Neural cell (in vitro differentiated cells): ENCODE results near the gene GAL3ST3. TPM values are rescaled to one million over a fixed set of nuclear protein-coding genes. Genes with fewer than 3 reads are reported as not detected.

Experiments used
- H2AFZ ChIP-seq: fragments of 200-600, 300-800 bp; sonication (generic), shearing (Covaris generic); 2 replicates; pipeline ENCODE4 v1.6.0; 2014; ENCODE audit warnings: low read depth, mild to moderate bottlenecking, antibody characterized with exemption, low read length, moderate library complexity
- H3F3A ChIP-seq: fragments of 200-600 bp; shearing (Covaris generic); 2 replicates; pipeline ENCODE4 v1.6.1; 2016; ENCODE audit warnings: mild to moderate bottlenecking, moderate library complexity, mixed read lengths, antibody characterized with exemption, low read length; ENCODE audit not compliant: insufficient read depth, poor library complexity, severe bottlenecking
- H3K27ac ChIP-seq: fragments of 200-600, 300-800 bp; sonication (generic), shearing (Covaris generic); 2 replicates; pipeline ENCODE4 v1.5.1; 2014; ENCODE audit warnings: mild to moderate bottlenecking, low read length, moderate library complexity
- H3K27me3 ChIP-seq: fragments of 300-800, 200-600 bp; sonication (generic), shearing (Covaris generic); 2 replicates; pipeline ENCODE4 v1.6.0; 2014; ENCODE audit warnings: mild to moderate bottlenecking, low read depth, low read length, moderate library complexity; ENCODE audit not compliant: insufficient read depth
- H3K36me3 ChIP-seq: fragments of 300-800, 200-600 bp; sonication (generic), shearing (Covaris generic); 2 replicates; pipeline ENCODE4 v1.5.1; 2014; ENCODE audit warnings: mild to moderate bottlenecking, antibody characterized with exemption, low read length, moderate library complexity; ENCODE audit not compliant: insufficient read depth
- H3K4me2 ChIP-seq: fragments of 300-800, 200-600 bp; sonication (generic), shearing (Covaris generic); 2 replicates; pipeline ENCODE4 v1.6.0; 2014; ENCODE audit warnings: mild to moderate bottlenecking, low read length
- H3K4me3 ChIP-seq: fragments of 300-800, 200-600 bp; sonication (generic), shearing (Covaris generic); 2 replicates; pipeline ENCODE4 v1.5.1; 2014; ENCODE audit warnings: mild to moderate bottlenecking, low read length, moderate library complexity
- H3K79me2 ChIP-seq: fragments of 200-600 bp; shearing (Covaris generic); replicated peaks from 2 replicates; pipeline ENCODE4 v1.6.0; 2014; ENCODE audit warnings: mild to moderate bottlenecking, low read length, moderate library complexity; ENCODE audit not compliant: insufficient read depth
- H3K9ac ChIP-seq: fragments of 300-800, 200-600 bp; sonication (generic), shearing (Covaris generic); 2 replicates; pipeline ENCODE4 v1.6.1; 2016; ENCODE audit warnings: mild to moderate bottlenecking, low read length, mixed read lengths
- H3K9me2 ChIP-seq: fragments of 200-600 bp; shearing (Covaris generic); 2 replicates; pipeline ENCODE4 v1.6.1; 2016; ENCODE audit warnings: mild to moderate bottlenecking, low read length, mixed read lengths; ENCODE audit not compliant: insufficient read depth
- H3K9me3 ChIP-seq: fragments of 200-600, 300-800 bp; sonication (generic), shearing (Covaris generic); 2 replicates; pipeline ENCODE4 v1.6.1; 2016; ENCODE audit warnings: mild to moderate bottlenecking, mixed run types, low read length, moderate library complexity, mixed read lengths
- H4K20me1 ChIP-seq: fragments of 200-600 bp; shearing (Covaris generic); 2 replicates; pipeline ENCODE4 v1.6.1; 2016; ENCODE audit warnings: mild to moderate bottlenecking, mixed run types; ENCODE audit not compliant: insufficient read depth
- EP300 ChIP-seq: fragments of 450-650 bp; conservative IDR thresholded peaks from 2 replicates; pipeline ENCODE4 v1.6.1; 2014; ENCODE audit warnings: antibody characterized with exemption, mild to moderate bottlenecking, moderate library complexity; ENCODE audit not compliant: poor library complexity, severe bottlenecking
- EZH2 ChIP-seq: fragments of 200-600, 300-800 bp; shearing (Covaris generic), sonication (generic); IDR thresholded peaks from 2 replicates; pipeline ENCODE4 v1.6.1; 2014; ENCODE audit warnings: antibody characterized with exemption, low read length, borderline replicate concordance, mild to moderate bottlenecking; ENCODE audit not compliant: insufficient read depth, poor library complexity, severe bottlenecking
- MXI1 ChIP-seq: fragments of 450-650 bp; conservative IDR thresholded peaks from 2 replicates; pipeline ENCODE4 v1.6.1; 2014; ENCODE audit warnings: antibody characterized with exemption, mild to moderate bottlenecking; ENCODE audit not compliant: poor library complexity, severe bottlenecking
- RAD21 ChIP-seq: fragments of 450-650 bp; conservative IDR thresholded peaks from 2 replicates; pipeline ENCODE4 v1.6.1; 2014; ENCODE audit warnings: antibody characterized with exemption, mild to moderate bottlenecking, moderate library complexity
- REST ChIP-seq: IDR thresholded peaks from 2 replicates; pipeline ENCODE4 v1.6.1; 2012; ENCODE audit warnings: borderline replicate concordance
- SMC3 ChIP-seq: fragments of 450-650 bp; conservative IDR thresholded peaks from 2 replicates; pipeline ENCODE4 v1.6.1; 2014; ENCODE audit warnings: antibody characterized with exemption, mild to moderate bottlenecking, moderate library complexity; ENCODE audit not compliant: poor library complexity
- TAF1 ChIP-seq: IDR thresholded peaks from 2 replicates; pipeline ENCODE4 v1.6.1; 2012; ENCODE audit warnings: low read depth
- polyA plus RNA-seq: library from polyadenylated mRNA; depleted of rRNA; stranded (reverse); fragments of >200 nt; gene quantifications from 2 replicates; pipeline ENCODE4 v1.2.3, GENCODE V29; 2014
- TF ChIP-seq, protein P1 (sequence below): fragments of 450-650 bp; IDR thresholded peaks from 2 replicates; pipeline ENCODE4 v1.5.1; 2014; ENCODE audit warnings: antibody characterized with exemption, mild to moderate bottlenecking, moderate library complexity; ENCODE audit not compliant: poor library complexity, severe bottlenecking

The GAL3ST3 gene
- polyA plus RNA-seq, 1 donor from 2014 or later: 17.2 TPM

DNA sequence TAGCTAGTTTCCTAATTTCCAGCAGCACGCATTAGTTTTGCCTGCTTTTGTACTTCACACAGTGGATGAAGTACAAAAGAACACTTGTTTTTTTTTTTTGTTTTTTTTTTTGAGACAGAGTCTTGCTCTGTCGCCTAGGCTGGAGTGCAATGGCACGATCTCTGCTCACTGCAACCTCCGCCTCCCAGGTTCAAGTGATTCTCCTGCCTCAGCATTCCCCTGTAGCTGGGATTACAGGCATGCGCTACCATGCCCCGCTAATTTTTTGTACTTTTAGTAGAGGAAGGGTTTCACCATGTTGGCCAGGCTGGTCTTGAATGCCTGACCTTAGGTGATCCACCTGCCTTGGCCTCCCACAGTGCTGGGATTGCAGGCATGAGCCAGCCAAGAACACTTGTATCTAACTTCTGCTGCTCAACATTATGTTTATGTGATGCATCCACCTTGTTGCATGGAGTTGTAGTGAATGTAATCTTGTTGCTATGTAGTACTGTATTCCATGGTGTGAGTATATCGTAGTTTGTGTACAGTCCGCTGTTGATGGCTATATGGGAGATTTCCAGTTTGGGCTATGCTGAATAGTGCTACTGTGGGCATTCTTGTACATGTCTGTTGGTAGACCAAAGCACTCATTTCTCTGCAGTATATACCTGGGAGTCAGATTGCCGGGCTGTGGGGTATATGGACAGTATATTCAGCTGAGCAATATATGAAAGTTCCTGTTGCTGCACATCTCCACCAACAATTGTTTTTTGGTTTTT lies 38.4 kb upstream of the GAL3ST3 start:
- no peak overlapping the region for H2AFZ ChIP-seq
- H3K9ac ChIP-seq: no peak overlapping the region
- no peak for TF ChIP-seq SMC3
- TF ChIP-seq TAF1: no peak
- TF ChIP-seq EP300: no peak
- no peak for TF ChIP-seq MXI1
- TF ChIP-seq RAD21: no peak
- TF ChIP-seq REST: no peak
- no peaks in the 10 kb centered on the region for H3F3A ChIP-seq
- no peaks in the 10 kb centered on the region for H4K20me1 ChIP-seq
- H3K9me2 ChIP-seq: no peaks in the 10 kb centered on the region
- no peaks in the 10 kb centered on the region for H3K9me3 ChIP-seq
- H3K27ac ChIP-seq: no peak overlapping the region
- H3K36me3 ChIP-seq: no peaks in the 10 kb centered on the region
- no peak overlapping the region for H3K4me3 ChIP-seq
- no peaks in the 10 kb centered on the region for H3K27me3 ChIP-seq
- H3K79me2 ChIP-seq: peaks cover 17% of the 10 kb centered on the region
- no peak overlapping the region for H3K4me2 ChIP-seq

DNA sequence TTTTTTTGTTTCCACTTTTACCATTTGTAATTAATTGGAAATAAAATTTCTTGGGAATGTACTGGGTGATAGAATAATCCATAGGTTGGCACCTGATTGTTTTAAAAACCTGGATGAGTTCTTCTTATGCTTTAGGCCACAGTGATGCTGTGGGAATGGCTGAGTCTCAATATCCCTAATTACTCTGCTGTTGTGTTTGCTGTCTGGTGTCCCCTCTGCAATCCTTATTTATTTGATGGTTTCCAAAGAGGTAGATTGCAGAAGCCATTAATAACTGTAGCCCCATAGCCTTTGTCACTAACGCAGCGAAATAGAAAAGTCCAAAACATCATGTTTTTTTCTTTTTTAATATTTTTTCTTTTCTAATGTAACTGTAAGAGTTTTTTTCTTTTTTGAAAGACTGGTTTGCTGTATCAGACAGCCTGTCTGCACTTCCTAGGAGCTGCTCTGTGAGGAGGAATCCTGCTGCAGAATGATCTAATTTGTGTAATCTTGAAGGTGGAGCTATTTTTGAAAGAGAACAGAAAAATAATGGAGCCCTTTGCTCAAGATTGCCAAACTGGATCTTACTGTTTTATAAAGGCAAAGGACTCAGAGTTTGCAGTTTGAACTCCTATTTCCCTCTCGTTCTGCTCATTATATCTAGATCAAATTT lies 36.0 kb upstream of the GAL3ST3 start:
- Histone ChIP-seq H3K4me2 (peak overlapping the region; percentile 1), H3K9me3 (no peaks in the 10 kb centered on the region), H2AFZ (no peak overlapping the region), H3K27ac (peak overlapping the region; percentile 1), H3K27me3 (no peaks in the 10 kb centered on the region), H3K9ac (peak overlapping the region; percentile 5), H3F3A (no peaks in the 10 kb centered on the region), H3K9me2 (no peaks in the 10 kb centered on the region), H3K36me3 (no peaks in the 10 kb centered on the region), H3K4me3 (peak overlapping the region; percentile 8), H3K79me2 (peaks cover 17% of the 10 kb centered on the region), H4K20me1 (no peaks in the 10 kb centered on the region)
- no peak for TF ChIP-seq RAD21
- TF ChIP-seq EZH2: no peak
- no peak for TF ChIP-seq TAF1
- no peak for TF ChIP-seq REST
- TF ChIP-seq, protein P1, sequence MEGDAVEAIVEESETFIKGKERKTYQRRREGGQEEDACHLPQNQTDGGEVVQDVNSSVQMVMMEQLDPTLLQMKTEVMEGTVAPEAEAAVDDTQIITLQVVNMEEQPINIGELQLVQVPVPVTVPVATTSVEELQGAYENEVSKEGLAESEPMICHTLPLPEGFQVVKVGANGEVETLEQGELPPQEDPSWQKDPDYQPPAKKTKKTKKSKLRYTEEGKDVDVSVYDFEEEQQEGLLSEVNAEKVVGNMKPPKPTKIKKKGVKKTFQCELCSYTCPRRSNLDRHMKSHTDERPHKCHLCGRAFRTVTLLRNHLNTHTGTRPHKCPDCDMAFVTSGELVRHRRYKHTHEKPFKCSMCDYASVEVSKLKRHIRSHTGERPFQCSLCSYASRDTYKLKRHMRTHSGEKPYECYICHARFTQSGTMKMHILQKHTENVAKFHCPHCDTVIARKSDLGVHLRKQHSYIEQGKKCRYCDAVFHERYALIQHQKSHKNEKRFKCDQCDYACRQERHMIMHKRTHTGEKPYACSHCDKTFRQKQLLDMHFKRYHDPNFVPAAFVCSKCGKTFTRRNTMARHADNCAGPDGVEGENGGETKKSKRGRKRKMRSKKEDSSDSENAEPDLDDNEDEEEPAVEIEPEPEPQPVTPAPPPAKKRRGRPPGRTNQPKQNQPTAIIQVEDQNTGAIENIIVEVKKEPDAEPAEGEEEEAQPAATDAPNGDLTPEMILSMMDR: no peak
- no peak for TF ChIP-seq EP300
- no peak for TF ChIP-seq MXI1
